NCI-H1436 treated with DMSO at 0.1 percent for 48 hours (cell line): ENCODE measurements around the gene COL1A1.

ENCODE experiments used
- DNase-seq: peaks from one replicate; lab custom pipeline; 2025; lab: John Stamatoyannopoulos, UW

COL1A1 gene

DNA sequence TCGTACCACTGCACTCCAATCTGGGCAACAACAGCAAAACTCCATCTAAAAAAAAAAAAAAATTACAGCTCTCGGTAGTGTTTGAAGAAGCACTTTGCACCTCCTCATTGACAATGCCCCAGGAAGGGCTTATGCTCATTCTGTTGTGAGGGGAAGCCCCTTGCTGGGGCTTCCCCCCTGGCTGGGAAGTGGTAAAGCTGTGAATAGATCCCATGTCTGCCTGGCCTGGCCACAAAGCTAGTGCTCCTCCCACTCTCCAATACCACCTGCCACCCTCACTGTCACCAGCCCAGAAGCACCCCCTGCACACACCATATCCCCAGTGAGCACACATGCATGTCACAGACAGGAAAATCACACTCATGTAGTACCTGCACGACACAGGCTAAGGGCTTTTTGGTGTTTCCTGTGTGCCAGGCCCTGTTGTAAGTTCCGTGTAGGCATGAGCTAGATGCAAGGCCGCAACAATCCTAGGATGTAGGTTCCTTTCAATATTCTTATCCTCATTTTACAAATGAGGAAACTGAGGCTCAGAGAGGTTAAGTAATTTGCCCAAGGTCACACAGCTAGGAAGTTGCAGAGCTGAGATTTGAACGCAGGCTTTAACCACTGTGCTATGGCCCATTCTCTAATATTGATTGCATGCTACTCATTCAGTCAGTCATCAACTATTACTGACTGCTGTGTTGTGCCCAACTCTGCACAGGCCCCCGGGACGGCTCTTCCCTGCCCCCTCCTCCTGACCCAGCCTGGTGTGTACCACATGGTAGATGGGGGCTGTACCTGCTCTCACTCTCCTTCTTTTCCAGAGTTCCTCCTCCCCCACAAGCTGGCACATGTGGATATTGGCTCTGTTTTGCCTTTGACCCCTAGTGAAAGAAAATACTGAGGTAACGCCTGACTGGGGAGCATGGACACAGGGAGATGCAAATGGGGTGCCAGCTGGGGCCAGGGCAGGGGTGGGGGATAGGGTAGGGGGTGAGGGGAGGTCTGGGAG is 11.9 kb upstream of the COL1A1 start:
- DNase-seq: no peak

DNA sequence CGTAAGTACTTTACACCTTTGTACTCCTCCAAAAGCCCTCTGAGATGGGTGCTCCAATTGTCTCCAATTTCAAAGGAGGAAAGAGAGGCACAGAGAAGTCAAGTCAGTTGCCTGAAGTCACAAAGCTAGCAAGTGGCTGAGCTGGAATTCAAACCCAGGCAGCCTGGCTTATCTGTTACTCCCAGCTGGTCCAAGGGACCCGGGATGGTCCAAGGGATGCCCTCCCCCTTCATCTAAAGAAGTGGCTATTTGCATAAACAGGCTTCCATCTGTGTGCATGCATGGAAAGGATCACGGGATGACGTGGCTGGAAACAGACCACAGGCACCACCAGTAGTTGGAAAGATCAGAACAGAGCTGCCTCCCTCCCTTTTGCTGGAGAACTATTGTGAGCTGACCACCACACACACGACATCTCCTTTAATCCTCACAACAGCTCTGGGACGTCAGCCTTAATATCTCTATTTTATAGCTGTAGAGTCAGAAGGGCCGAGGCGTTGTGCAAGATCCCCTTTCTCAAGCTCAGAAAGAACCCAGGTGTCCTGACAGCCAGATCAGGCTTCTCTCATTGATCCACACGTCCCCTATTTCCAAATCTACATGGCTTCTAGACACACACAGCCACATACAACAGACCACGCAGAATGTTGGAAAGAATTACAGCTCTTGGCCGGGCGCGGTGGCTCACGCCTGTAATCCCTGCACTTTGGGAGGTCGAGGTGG is 10.9 kb upstream of the COL1A1 start:
- no peak for DNase-seq

DNA sequence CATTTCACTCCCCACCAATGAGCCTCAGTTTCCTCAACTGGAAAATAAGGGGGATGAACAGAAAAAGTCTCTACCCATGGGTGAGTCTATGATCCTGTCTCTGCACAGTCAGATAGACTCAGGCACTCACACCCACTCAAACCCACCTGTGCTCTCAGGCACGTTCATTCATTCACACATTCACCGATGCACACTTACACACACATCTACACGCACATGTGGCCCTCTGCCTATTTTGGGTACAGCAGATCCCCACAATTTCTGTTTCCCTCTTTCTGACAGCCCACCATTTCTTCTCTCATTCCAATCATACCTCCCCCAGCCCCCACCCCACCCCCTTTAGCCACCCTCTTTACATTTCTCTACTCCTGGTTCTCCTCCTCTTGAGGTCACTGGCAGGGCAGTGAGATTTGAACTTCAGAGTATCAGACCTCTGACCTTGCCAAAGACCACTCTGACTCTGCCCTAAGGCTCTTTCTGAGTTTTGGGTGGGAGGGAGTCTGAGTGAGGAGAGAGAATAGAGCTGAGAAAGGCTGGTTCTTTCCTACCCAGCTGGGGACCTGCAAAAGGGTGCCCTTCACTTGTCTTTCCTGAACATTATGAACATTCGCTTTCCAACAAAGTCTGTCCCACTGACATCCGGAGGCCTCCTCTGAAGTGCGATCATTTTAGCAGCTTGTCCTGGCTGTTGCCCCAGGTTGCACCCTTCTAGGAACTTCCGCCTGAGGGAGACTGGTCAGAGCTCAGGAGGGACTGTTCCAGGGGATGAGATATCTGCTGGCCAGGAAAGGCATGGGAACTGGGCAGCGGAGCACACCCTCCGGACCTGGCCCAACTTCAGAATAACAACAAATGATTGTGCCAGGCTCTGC is 10.1 kb upstream of the COL1A1 start:
- no peak for DNase-seq

DNA sequence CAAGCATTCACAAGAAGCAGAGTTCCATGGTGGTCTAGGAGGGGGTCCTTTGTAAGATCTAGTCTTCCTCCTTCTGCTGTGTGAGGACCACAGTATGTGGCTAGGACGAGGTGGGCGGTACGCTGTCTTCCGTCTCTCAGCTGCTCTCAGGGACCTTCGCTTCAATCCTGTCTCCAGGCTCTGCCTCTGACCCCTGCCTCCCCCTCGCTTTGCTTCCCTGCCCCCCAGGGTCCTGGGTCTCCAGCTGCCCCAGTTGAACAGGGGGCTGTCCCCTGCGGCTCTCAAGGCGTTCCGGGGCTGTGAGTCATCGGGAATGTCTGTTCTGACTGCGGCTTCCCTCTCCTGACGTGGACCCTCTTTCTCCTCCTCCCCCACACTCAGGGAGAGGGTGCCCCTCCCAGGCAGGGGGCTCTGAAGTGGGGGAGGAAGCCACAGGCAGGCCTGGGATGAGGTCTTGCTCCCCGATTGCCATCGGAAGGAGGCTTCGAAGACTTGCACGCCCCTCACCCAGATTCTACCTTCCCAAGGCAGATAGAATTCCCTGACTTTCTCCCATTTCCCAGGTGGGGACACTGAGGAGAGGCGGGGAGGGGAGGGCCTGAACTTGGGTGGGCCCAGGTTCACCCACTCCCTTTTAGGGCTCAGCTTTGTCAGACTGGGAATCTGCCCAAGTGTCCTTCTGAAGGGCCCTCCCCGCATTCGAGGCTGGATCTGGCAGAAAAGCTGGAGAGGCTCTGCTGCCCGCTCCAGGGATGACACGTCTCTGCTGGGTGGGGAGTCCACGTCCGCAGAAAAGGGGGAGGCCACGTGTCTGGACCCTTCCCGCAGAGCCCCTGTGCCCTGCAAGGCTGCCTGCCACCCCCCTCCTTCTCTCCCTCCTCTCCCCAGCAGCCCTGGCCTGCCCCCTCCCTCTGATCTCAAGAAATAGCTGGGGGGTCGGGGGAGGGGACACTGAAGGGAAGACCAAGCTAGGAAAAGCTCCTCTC is 9.1 kb upstream of the COL1A1 start:
- DNase-seq: no peak

DNA sequence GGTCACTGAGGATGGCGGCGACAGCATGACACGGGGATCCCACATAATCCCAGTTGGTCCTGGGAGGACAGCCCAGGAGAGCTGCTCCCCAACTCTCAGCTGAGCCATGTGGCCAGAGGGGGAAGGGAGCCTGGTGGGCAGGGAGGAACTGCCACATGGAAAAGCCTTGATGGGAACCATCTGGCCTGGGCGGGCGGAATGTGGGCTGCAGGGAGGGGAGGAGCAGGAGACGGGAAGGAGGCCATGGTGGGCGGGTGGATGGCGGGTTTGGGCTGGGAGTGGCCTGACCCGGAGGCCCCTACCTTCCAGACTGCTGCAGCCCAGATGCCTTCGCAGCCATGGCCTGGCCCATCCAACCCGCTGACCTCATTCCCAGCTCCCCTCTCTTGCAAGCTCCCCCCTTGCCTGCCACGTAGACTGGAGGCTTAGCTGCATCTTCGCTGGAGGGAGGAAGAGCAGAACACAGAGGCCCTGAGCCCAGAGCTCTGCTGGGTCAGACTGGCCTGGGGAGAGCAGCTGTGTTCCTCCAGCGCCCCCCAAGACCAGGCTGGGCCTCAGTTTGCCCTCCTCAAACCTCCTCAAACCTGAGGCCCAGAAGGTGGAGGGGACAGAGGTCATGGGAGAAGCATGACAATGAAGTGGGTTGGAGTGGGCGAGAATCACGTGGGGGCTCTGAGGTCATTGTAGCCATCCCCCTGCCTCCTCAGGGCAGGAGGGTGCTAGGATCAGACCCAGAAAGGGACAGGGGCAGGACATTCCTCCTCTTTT is 8.2 kb upstream of the COL1A1 start:
- no peak for DNase-seq

DNA sequence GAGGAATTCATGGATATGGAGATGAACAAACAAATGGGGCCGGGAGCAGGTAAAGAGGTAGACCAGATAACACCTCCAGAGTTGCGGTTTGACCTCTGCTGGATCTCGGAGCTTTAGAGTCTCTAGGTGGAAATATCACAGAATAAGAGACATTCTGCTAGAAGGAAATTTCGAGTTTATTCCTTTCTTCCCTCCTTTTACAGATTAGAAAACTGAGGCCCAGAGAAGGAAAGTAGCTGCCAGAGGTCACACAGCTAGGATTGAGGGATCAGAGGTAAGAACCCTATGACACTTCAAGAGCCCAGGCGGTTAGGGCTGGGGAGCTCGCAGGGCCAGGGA is 7.7 kb upstream of the COL1A1 start:
- no peak for DNase-seq

DNA sequence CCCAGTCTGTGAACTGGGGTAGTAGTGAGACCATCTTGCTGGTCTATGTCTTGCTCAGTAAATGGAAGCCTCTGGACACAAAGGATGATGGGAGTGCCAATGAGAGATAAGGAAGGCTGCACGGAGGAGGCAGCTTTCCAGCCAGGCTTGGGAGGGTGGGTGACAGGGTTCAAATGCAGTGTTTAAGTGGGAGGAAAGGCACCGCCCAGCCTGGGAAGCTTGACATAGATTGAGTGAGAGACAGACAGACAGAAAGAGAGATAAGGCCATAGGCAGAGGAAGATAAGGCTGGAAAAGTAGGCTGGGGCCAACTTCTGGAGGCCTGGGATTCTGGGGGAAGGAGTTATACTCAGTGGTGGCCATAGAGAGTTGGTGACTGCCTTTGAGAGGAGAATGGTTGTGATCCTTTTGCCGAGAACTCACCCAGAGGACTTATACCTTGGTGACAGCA is 7.2 kb upstream of the COL1A1 start:
- no peak for DNase-seq

DNA sequence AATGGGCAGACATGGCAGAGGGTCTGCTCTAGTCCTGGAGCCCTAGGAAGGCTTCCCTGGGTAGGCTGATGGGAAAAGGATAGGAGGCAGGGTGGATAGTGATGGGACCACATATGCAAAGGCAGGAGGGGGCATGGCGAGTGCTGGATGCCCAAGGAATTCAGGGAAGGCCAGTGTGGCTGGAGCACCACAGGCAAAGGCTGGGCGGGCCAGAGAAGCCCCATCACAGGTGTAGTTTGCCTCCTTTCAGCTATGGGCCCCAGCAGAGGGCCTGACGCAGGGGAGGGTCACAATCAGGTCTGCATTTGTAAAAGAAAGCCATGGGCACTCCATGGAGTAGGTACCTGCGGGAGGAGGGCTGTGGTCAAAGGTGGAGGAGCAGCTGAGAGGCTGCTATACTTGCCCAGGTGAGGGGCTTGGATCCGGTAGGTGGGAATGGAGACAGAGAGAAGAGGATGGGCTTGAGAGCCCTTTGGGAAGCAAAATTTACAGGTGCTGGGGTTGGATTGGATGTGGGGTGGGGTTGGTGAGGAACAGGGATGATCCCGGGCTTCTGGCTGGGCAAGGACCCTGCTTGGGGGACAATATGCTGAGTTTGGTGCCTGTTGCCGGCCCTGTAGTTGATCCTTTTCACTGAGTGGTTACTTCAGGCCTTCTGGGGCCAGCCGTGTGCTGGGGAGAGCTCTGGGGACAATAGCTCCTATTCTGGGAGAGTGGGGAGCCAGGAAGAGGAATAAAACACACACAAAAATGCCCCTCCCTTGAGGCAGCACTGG is 6.5 kb upstream of the COL1A1 start:
- DNase-seq: no peak

DNA sequence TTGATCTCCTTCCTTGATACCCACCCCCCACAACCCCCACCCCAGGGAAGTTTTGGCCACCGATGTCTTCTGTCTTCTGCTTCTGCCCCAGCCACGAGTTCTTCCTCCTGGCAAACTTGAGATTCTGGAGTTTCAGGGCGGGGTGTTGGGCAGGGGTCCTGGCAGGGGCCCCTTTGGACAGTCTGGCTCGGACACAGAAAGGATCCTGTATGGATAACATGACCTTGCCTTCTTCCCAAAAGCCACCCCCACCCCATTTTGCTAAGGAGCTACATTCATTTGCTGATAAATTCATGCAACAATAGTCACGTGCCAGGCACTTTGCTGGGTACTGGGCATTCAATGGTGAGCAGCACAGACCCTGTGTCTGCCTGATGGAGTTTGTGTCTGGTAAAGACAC is 5.9 kb upstream of the COL1A1 start:
- no peak for DNase-seq

DNA sequence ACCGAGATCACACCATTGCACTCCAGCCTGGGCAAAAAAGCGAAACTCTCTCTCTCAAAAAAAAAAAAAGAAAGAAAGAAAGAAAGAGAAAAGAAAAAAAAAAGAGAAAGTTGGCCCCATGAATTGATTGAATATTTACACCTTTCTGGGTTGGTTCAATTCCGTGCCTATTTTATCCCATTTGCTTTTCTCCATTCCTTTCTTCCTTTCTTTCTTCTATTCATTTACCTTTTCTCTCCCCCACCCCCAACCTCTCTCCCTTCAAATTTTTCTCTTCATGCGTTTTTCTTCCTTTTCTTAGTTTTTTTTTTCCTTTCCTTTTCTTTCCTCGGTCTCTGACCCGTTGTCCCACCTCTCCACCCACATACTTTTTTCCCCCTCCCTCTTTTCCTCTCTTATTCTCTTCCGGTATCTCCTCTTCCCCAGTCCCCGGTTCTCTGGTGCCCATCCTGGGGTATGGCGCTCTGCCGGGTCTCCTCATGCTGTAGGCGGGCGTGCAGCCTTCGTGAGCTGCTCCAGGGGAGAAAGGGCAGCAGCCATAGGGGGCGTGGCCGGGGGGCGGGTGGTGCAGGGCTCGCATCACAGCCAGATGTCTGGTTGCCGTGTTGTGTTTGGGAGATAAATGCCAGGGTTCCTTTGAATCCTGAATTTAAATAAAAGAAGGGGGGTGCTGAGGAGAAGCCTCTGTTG is 5.3 kb upstream of the COL1A1 start:
- no peak for DNase-seq

DNA sequence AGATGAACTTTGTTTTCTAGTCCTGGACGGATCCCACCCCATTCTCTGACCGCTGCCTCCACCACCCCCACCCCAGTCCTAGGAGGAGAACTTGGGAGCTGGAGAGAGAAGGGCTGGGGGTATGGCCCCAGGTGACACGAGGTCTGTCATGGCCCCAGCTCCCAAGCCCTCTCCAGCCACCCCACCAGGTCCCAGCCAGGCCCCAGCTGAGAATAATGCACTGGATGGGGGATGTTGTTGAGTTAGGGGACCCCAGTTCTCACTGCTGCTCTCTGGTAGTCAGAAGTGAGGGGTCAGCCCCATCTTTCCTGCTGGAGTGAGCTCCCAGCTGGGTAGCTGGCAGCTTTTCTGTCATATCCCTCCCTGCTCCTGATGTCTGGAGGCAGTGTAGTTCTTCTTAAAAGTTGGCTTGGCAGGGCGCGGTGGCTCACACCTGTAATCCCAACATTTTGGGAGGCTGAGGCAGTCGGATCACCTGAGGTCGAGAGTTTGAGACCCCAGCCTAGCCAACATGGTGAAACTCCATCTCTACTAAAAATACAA is 4.6 kb upstream of the COL1A1 start:
- no peak for DNase-seq

DNA sequence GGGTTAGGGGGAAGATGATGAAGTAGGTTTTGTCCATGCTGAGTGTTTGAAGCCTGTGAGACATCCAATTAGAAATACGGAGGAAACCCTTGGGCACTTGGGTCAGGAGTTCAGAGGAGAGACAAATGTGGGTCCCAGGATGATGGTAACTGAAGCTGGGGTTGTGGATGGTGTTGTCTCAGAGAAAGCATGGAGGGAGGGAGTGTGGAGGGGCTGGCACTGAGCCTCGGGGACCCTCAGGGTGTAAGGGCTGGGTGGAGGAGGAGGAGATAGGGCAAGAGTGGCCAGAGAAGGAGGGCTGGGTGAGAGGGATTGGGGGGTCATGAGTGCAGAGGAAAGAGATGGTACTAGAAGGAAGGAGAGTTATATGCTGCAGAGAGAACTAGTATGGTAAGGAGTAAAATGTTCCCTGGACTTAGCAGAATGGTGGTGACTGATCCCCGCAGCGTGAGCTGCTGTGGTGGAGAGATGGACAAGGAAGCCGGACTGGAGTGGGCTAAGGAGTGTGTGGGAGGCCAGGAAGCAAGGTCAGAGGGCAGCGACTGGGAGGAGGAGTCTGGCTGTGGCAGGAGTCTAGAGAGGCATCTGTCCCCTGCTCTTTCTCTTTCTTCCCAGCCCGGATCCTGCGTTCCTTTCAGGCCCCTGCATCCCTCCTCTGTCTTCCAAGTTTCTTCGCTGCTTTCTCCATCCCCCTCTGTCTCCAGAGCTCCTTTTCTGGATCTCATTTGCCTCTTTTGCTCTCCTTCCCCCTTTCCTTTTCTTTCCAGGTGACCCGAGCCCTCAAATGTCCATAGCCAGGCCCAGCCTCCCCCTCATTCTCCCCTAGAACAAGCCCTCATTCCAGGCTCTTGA is 3.9 kb upstream of the COL1A1 start:
- DNase-seq: no peak

DNA sequence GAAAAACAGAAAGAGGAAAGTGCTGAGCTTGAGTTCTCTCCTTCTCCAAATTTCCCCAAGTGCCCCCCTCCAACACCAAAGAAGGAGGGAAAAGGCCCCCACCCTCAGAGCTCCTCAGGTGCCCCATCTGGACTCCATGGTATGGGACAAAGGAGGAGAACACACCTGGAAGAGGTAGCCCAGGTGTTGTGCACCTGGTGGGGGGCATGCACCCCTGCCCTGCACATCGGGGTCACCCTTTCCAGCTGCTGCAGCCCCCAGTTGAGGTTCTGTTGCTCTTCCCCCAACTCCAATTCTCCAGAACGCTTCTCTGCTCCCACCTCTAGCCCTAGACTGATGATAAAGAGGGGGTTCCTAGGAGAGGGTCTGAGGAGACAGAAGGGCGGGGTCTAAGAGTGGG is 3.0 kb upstream of the COL1A1 start:
- DNase-seq: no peak

DNA sequence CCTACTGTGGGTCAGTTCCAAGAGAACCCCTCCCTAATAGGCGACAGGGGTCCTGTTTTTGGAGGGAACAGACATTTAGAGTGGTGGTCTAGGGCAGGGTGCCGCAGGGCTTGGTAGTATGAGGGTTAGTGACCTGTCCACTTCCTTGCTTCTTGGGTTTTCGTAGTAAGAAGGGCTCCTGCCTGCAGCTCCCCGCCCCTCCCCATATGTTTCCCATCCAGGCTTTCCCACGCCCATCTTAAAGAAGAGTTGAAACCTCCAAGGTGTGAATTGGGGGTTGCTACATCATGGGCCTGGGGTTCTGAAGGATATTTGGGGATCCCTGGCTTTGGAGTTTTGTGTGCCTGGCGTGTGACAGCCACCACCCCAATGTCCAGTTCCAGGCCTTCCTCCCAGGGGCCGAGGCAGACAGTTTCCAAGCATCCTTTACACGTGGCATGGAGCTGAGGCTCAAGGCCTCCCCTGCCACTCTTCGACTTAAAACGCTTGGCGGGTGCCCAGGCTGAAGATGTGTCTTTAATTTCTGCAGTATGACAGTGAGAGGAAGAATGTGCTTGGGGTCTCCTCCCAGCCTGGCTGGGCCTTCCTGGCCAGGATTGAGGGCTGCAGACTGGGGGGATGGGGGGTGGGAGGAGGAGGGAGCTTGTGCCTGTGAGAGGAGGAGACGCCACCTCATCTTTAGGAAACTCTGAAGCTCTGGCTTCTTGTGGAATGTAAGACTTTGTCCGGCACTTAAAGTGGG is 2.3 kb upstream of the COL1A1 start:
- DNase-seq: no peak

DNA sequence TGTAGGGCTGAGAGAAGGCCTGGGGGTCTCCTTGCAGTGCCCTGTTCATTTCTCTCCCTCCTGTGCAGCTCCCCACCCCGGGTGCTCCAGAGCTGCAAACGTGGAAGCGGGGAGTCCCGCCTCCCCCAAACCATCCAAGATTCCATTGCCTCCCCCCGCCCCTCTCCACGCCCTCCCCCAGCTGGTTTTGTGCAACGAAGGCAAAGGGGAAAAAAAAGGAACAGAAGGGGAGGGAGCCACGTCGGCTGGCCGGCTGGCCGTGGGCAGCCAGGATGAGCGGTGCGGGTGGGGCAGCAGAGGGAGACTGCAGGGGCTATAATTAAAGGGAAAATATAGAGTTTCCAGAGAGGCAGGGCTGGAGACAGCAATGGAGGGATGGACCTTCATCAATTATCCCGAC is 1.7 kb upstream of the COL1A1 start:
- DNase-seq: no peak

DNA sequence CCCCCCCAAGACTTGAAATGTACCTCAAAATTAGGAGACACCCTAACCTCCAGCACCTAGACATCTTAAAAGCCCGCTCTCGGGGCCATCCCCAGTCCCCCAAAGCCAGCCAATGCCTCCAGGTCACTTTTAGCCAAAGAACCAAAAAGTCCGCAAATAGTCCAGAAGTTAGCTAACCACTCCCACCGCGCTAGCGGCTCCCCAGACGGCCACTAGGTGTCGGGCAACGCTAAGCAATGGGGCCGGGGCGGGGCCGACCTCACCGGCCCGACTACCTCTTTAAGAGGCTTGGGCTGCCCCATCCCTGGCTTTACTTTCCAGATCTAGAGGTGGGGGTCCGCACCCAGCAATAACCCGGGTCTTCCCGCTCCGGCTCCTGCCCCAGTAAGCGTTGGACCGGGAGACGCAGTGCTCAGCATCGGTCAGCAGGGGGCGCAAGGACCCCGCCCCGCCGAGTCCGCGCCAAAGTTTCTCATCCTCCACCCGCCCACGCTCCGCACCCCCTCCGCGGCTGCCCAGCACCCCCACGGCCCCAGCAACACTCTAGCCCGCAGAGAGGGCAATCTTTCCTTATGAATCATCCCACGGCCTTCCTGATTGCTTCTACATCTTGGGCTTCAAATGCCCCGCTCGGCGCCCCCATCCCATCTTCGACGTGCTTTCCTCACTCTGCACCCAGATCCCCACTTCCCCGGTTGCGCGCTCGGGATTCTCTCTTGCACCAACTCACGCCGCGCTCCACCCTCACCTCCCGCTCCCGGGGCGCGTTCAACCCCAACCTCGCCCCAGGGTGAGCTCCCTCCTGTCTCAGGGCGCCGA is 765 bp downstream of the COL1A1 start:
- DNase-seq: no peak
